Mucosa of descending colon (tissue), 3 donors: Measurements from ENCODE around the gene MCFD2. TPM values are rescaled to one million over a fixed set of nuclear protein-coding genes. Genes with fewer than 3 reads are reported as not detected.

Experiments
- ATAC-seq: fragments of 200-7000 bp; cut with Tn5 transposase; one replicate; pipeline ENCODE4 v1.9.1; 2020; ENCODE audit warnings: mild to moderate bottlenecking, moderate library complexity
- DNase-seq, 3 donors: peaks; one replicate each; pipeline ENCODE4 v3.0.0-alpha.2; 2020
- H3K36me3 ChIP-seq: fragments of 200-600 bp; one replicate; pipeline ENCODE4 v1.8.0; 2021; ENCODE audit warnings: low read depth, mild to moderate bottlenecking
- H3K4me1 ChIP-seq: fragments of 200-600 bp; one replicate; pipeline ENCODE4 v1.8.0; 2021; ENCODE audit warnings: low read depth, mild to moderate bottlenecking
- H3K4me3 ChIP-seq: fragments of 200-600 bp; one replicate; pipeline ENCODE4 v1.8.0; 2021; ENCODE audit warnings: mild to moderate bottlenecking
- H3K9me3 ChIP-seq: fragments of 200-600 bp; one replicate; pipeline ENCODE4 v1.8.0; 2021; ENCODE audit warnings: mild to moderate bottlenecking
- CTCF ChIP-seq: fragments of 200-600 bp; IDR thresholded peaks from one replicate; pipeline ENCODE4 v1.8.0; 2022; ENCODE audit warnings: antibody characterized with exemption, mild to moderate bottlenecking
- intact Hi-C, 2 donors: fragments of 100-400 bp; cut with DNase I in 1 of 2; cut with micrococcal nuclease in 1 of 2; formaldehyde crosslinking; loops; one replicate each; pipeline versions ENCODE4 v1.11.0 to v1.11.1; 2022; cut with DNase I, micrococcal nuclease
- total RNA-seq, 3 donors: library from RNA; stranded (reverse); fragmentation: NEBNext Ultra II Directional in 2 of 3; extraction: Animal tissue kit (Norgen Biotek cat#: 25700) in 2 of 3; gene quantifications; one replicate each; pipeline versions ENCODE4 v1.2.1 to v1.2.4, GENCODE V29; 2021 to 2023
- donor health status: DM: no; HTN: no; CAD: no; lungs with moderate emphysema.
- donor health status: DM: no; HTN: no; CAD: no.
- donor health status: DM: no; HTN: yes; CAD: no.

MCFD2 gene
- total RNA-seq, 3 donors from 2014 or later, result 34.7 to 77.3 (median 49.5) TPM

DNA sequence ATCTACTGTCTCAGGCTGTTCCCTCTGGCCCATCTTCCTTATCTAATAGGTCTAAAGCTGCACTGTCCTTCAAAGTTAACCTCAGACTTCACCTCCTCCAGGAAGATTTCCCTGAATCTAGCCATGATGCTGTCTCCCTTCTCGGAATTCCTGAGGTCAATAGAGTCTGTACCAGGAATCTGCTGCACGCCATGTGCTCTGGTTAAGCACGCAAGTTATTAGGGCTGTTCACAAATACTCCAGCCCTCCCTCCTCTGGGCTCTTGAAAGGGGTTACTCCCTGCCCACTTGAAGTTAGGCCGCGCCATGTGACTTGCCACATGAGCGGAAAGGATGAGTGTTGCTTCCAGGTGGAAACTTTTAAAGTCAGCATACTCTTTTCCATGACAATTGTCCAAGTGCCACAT lies 43.6 kb downstream of the MCFD2 start:
- Histone ChIP-seq H3K36me3 (no peaks in the 10 kb centered on the region), H3K4me1 (no peaks in the 10 kb centered on the region), H3K4me3 (no peak overlapping the region), H3K9me3 (no peaks in the 10 kb centered on the region)
- no peak for TF ChIP-seq CTCF
- ATAC-seq (no peak), DNase-seq (no peak)
- intact Hi-C loops, result loop anchor here in 1 of 2 donors (10.0 kb wide), 1 partner anchor 87 kb away; no protein-coding TSS in a partner anchor

GRCh38 chr2:46870051-46870839 lies 45.4 kb downstream of the MCFD2 start:
- Histone ChIP-seq H3K36me3 (no peaks in the 10 kb centered on the region), H3K4me1 (peaks cover 15% of the 10 kb centered on the region), H3K9me3 (no peaks in the 10 kb centered on the region), H3K4me3 (no peak overlapping the region)
- DNase-seq, result no peak
- no peak for ATAC-seq
- no peak for TF ChIP-seq CTCF
- intact Hi-C loops, result loop anchor here in 1 of 2 donors (10.0 kb wide), 1 partner anchor 85 kb away; no protein-coding TSS in a partner anchor

DNA sequence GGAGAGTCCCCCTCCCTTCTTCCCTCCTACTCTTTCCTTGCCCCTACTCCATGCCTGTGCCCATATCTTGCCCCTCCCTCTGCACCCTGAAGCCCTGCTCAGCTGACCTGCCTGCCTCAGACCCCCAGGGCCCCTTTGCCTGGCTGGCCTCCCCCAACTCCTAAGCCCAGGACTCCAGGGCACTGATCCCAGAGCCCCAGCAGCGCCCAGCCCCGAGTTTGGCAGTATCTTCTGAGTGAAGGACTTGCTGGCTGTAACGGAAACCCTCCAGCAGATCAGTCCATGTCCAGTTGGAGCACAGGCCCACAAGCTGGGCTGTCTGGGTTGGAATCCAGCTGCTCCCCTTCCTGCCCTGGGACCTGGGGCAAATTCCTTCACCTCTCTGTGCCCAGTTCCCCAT lies 46.0 kb downstream of the MCFD2 start:
- DNase-seq, result no peak
- TF ChIP-seq CTCF, result no peak
- intact Hi-C loops, result loop anchor here in 1 of 2 donors (10.0 kb wide), 1 partner anchor 85 kb away; no protein-coding TSS in a partner anchor
- ATAC-seq, result no peak
- no peak overlapping the region for H3K4me3 ChIP-seq
- peaks cover 6% of the 10 kb centered on the region for H3K9me3 ChIP-seq
- no peaks in the 10 kb centered on the region for H3K36me3 ChIP-seq
- H3K4me1 ChIP-seq, result peaks cover 15% of the 10 kb centered on the region

DNA sequence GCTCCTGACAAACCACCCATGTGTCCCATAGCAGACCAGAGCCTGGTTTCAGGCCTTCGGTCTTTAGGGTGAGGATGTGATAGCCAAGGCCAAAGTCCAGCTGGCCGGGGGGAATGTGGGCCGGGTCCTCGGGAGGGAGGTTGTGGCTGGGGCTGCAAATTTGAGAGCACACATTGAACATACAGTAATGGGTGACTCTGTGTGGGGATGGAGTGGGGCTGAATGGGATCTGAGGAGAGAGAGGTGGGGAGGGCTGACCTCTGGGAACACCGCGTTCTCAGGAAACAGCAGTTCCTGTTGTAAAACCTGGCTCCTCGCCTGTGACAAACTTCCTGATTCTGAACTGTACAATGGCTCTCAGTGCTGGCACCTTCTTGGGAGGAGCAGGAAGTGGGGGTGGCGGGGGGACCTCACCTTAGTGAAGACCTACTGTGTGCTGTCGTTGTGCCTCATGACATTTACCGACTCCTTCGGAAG lies 48.8 kb downstream of the MCFD2 start:
- TF ChIP-seq CTCF, result no peak
- Histone ChIP-seq H3K4me1 (peaks cover 15% of the 10 kb centered on the region), H3K4me3 (no peak overlapping the region), H3K9me3 (peaks cover 9% of the 10 kb centered on the region), H3K36me3 (no peaks in the 10 kb centered on the region)
- peak; percentile 95 for ATAC-seq
- peak; percentile 72 to 86 (median 75) for DNase-seq
- intact Hi-C loops, result no loop called here

GRCh38 chr2:46865181-46865970 lies 50.2 kb downstream of the MCFD2 start:
- no peaks in the 10 kb centered on the region for H3K36me3 ChIP-seq
- peaks cover 15% of the 10 kb centered on the region for H3K4me1 ChIP-seq
- peaks cover 9% of the 10 kb centered on the region for H3K9me3 ChIP-seq
- no peak overlapping the region for H3K4me3 ChIP-seq
- DNase-seq, result peak; percentile 65 to 77 (median 74)
- TF ChIP-seq CTCF, result no peak
- intact Hi-C loops, result no loop called here
- ATAC-seq, result peak; percentile 67
